IMR-90 (cell line): ENCODE results near the gene GPATCH2. TPM values are rescaled to one million over a fixed set of nuclear protein-coding genes. Genes with fewer than 3 reads are reported as not detected.

Source experiments
- ATAC-seq: fragments of 200-7000 bp; cut with Tn5 transposase; 2 replicates; pipeline ENCODE4 v1.9.1; 2020; ENCODE audit warnings: low read depth, mild to moderate bottlenecking, moderate library complexity
- BruUV-seq: library from RNA; stranded (reverse); fragments of 400-500 nt; replicated peaks from 2 replicates; lab custom pipeline; 2021; lab: Mats Ljungman, UMichigan
- CTCF ChIA-PET: fragments of 300-600 bp; formaldehyde crosslinking; extraction: SDS; loops from one replicate; lab custom pipeline; 2021; ENCODE audit warnings: antibody characterized with exemption; lab: Yijun Ruan, JAX
- POLR2A ChIA-PET: fragments of 300-600 bp; sonication (Branson Sonifier 250); formaldehyde crosslinking; loops from one replicate; lab custom pipeline; 2022; ENCODE audit warnings: antibody characterized with exemption; ENCODE audit not compliant: unreplicated experiment; lab: Charles Lee
- DNase-seq: peaks from one replicate; pipeline ENCODE4 v3.0.0; 2013
- H2AFZ ChIP-seq: replicated peaks from 2 replicates; pipeline ENCODE3; 2013; ENCODE audit warnings: low read length, mild to moderate bottlenecking; ENCODE audit not compliant: poor library complexity
- H2AK5ac ChIP-seq: 2 replicates; pipeline ENCODE4 v1.6.1; 2013; ENCODE audit warnings: low read depth, low read length, inconsistent platforms
- H2AK9ac ChIP-seq: replicated peaks from 2 replicates; pipeline ENCODE3; 2013; ENCODE audit warnings: mild to moderate bottlenecking, low read depth, low read length, moderate library complexity; ENCODE audit not compliant: poor library complexity
- H2BK120ac ChIP-seq: 2 replicates; pipeline ENCODE4 v1.6.1; 2013; ENCODE audit warnings: low read depth, low read length, inconsistent platforms
- H2BK15ac ChIP-seq: 3 replicates; pipeline ENCODE4 v1.6.1; 2013; ENCODE audit warnings: low read depth, low read length, inconsistent platforms
- H2BK20ac ChIP-seq: 2 replicates; pipeline ENCODE4 v1.6.1; 2013; ENCODE audit warnings: low read depth, mild to moderate bottlenecking, inconsistent platforms, low read length, moderate library complexity
- H2BK5ac ChIP-seq: 2 replicates; pipeline ENCODE4 v1.6.1; 2013; ENCODE audit warnings: mild to moderate bottlenecking, low read depth, low read length, inconsistent platforms; ENCODE audit not compliant: poor library complexity, severe bottlenecking
- H3K14ac ChIP-seq: replicated peaks from 2 replicates; pipeline ENCODE4 v1.6.1; 2013; ENCODE audit warnings: low read depth, low read length, inconsistent platforms
- H3K18ac ChIP-seq: 2 replicates; pipeline ENCODE4 v1.6.1; 2013; ENCODE audit warnings: low read depth, low read length, control low read depth
- H3K23ac ChIP-seq: 2 replicates; pipeline ENCODE4 v1.6.1; 2013; ENCODE audit warnings: low read depth, low read length, inconsistent platforms
- H3K27ac ChIP-seq: 2 replicates; pipeline ENCODE4 v1.5.1; 2013; ENCODE audit warnings: mild to moderate bottlenecking, control low read depth, low read length; ENCODE audit not compliant: insufficient read depth
- H3K27me3 ChIP-seq: 2 replicates; pipeline ENCODE4 v1.6.1; 2013; ENCODE audit warnings: low read length; ENCODE audit not compliant: control insufficient read depth, insufficient read depth
- H3K36me3 ChIP-seq: 2 replicates; pipeline ENCODE4 v1.6.1; 2013; ENCODE audit warnings: low read length, mixed read lengths; ENCODE audit not compliant: control insufficient read depth, insufficient read depth
- H3K4ac ChIP-seq: 2 replicates; pipeline ENCODE4 v1.6.1; 2013; ENCODE audit warnings: low read depth, low read length, inconsistent platforms
- H3K4me1 ChIP-seq: 2 replicates; pipeline ENCODE4 v1.6.1; 2013; ENCODE audit warnings: low read length, mixed read lengths; ENCODE audit not compliant: control insufficient read depth, insufficient read depth
- H3K4me2 ChIP-seq: 2 replicates; pipeline ENCODE4 v1.6.1; 2013; ENCODE audit warnings: low read depth, mild to moderate bottlenecking, control low read depth, low read length, moderate library complexity
- H3K4me3 ChIP-seq: 2 replicates; pipeline ENCODE4 v1.5.1; 2013; ENCODE audit warnings: low read depth, mild to moderate bottlenecking, control low read depth, low read length, moderate library complexity; ENCODE audit not compliant: insufficient read depth
- H3K56ac ChIP-seq: 2 replicates; pipeline ENCODE4 v1.6.1; 2013; ENCODE audit warnings: low read length, inconsistent platforms; ENCODE audit not compliant: insufficient read depth; ENCODE audit errors: extremely low read depth
- H3K79me1 ChIP-seq, 2 experiments: 2 replicates each; pipeline ENCODE4 v1.6.1; 2013; ENCODE audit warnings: low read length in 2 of 2, inconsistent platforms in 1 of 2, low read depth in 1 of 2
- H3K9ac ChIP-seq: 2 replicates; pipeline ENCODE4 v1.6.1; 2013; ENCODE audit warnings: low read depth, low read length, control low read depth
- H3K9me1 ChIP-seq: 2 replicates; pipeline ENCODE4 v1.6.1; 2013; ENCODE audit warnings: low read length, inconsistent platforms; ENCODE audit not compliant: insufficient read depth
- H3K9me3 ChIP-seq: 2 replicates; pipeline ENCODE4 v1.6.1; 2013; ENCODE audit warnings: low read length; ENCODE audit not compliant: control insufficient read depth, insufficient read depth
- H4K20me1 ChIP-seq: 2 replicates; pipeline ENCODE4 v1.6.1; 2013; ENCODE audit warnings: low read length, inconsistent platforms; ENCODE audit not compliant: insufficient read depth
- H4K5ac ChIP-seq: 2 replicates; pipeline ENCODE4 v1.6.1; 2013; ENCODE audit warnings: mild to moderate bottlenecking, low read depth, low read length, control low read depth
- H4K8ac ChIP-seq, 2 experiments: 2 replicates each; pipeline ENCODE4 v1.6.1; 2013; ENCODE audit warnings: low read depth in 2 of 2, low read length in 2 of 2, control low read depth in 1 of 2, inconsistent platforms in 1 of 2
- H4K91ac ChIP-seq: 2 replicates; pipeline ENCODE4 v1.6.1; 2013; ENCODE audit warnings: low read depth, low read length, inconsistent platforms; ENCODE audit not compliant: insufficient read depth
- NFE2L2 ChIP-seq: fragments of 150-350 bp; IDR thresholded peaks from 2 replicates; pipeline ENCODE4 v1.6.1; 2016; ENCODE audit warnings: low read depth, mild to moderate bottlenecking, low read length
- dilution Hi-C: fragments of 300-500 bp; cut with HindIII; formaldehyde crosslinking; loops from one replicate; pipeline ENCODE4 v1.14.3; 2018; ENCODE audit warnings: low sequenced_read_pairs; ENCODE audit not compliant: unreplicated experiment
- in situ Hi-C: fragments of 300-500 bp; cut with MboI; formaldehyde crosslinking; loops from 3 replicates; pipeline ENCODE4 v1.14.3; 2019; ENCODE audit warnings: low sequenced_read_pairs, inconsistent platforms, mixed read lengths
- intact Hi-C: fragments of 100-400 bp; cut with micrococcal nuclease; formaldehyde crosslinking; loops from 2 replicates; pipeline ENCODE4 v1.10.0; 2022
- polyA plus RNA-seq, 3 experiments: library from polyadenylated mRNA; depleted of rRNA; stranded (reverse); fragments of >200 nt; gene quantifications; 2 replicates each; pipeline ENCODE4 v1.2.3, GENCODE V29; 2012; ENCODE audit warnings: low replicate concordance in 1 of 3
- total RNA-seq: library from RNA; depleted of rRNA; stranded (reverse); fragments of >200 nt; gene quantifications from 2 replicates; pipeline ENCODE4 v1.2.3, GENCODE V29; 2012

Gene GPATCH2
- total and polyA plus RNA-seq, 2 of the 4 experiments (the other 2 are of a cell fraction) = 4.7 to 11.8 TPM

GRCh38 chr1:217577336-217577735 is 53.6 kb downstream of the GPATCH2 start:
- Histone ChIP-seq H3K14ac (no peak overlapping the region), H3K9me1 (no peaks in the 10 kb centered on the region), H3K27me3 (no peaks in the 10 kb centered on the region), H2BK120ac (no peak overlapping the region), H4K8ac (no peak overlapping the region), H4K20me1 (no peaks in the 10 kb centered on the region), H2AK5ac (no peak overlapping the region), H3K18ac (no peak overlapping the region), H3K79me1 (no peaks in the 10 kb centered on the region; a peak in 1 of 4 replicates), H2BK20ac (no peak overlapping the region), H2BK15ac (no peak overlapping the region), H3K56ac (no peak overlapping the region), H3K4me2 (no peak overlapping the region), H3K9me3 (no peaks in the 10 kb centered on the region), H3K4ac (no peak overlapping the region), H4K5ac (no peak overlapping the region), H4K91ac (no peak overlapping the region), H3K4me1 (no peaks in the 10 kb centered on the region), H2BK5ac (no peak overlapping the region), H2AFZ (no peak overlapping the region), H2AK9ac (no peak overlapping the region), H3K36me3 (peaks cover 3% of the 10 kb centered on the region; the same call in 1 of the 2 replicates), H3K4me3 (no peak overlapping the region), H3K23ac (no peak overlapping the region), H3K9ac (no peak overlapping the region), H3K27ac (no peak overlapping the region)
- DNase-seq = no peak
- no peak for ATAC-seq
- intact Hi-C loops (no loop called here), dilution Hi-C loops (no loop called here), in situ Hi-C loops (no loop called here)
- CTCF ChIA-PET = no interaction called here
- POLR2A ChIA-PET = no interaction called here
- no TSS peak for BruUV-seq
- no peak for TF ChIP-seq NFE2L2
